SK-N-SH (cell line): ENCODE measurements around the gene PRKCD.

ENCODE experiments used
- CTCF ChIP-seq: fragments of 200-600 bp; sonication (generic); IDR thresholded peaks from 2 replicates; pipeline ENCODE4 v1.6.1; 2017; ENCODE audit warnings: antibody characterized with exemption, mild to moderate bottlenecking, moderate library complexity
- FOXJ3 ChIP-seq: sonication (generic); formaldehyde crosslinking; IDR thresholded peaks from 2 replicates; pipeline ENCODE4 v1.5.1; 2020; ENCODE audit warnings: mild to moderate bottlenecking, missing genetic modification reagents
- JUND ChIP-seq: IDR thresholded peaks from 2 replicates; pipeline ENCODE4 v1.4.0; 2012
- MAX ChIP-seq: IDR thresholded peaks from 2 replicates; pipeline ENCODE4 v1.4.0; 2012; ENCODE audit warnings: low read depth
- MEF2A ChIP-seq: IDR thresholded peaks from 2 replicates; pipeline ENCODE4 v1.4.0; 2012; ENCODE audit warnings: low read depth, borderline replicate concordance
- MXI1 ChIP-seq: IDR thresholded peaks from 2 replicates; pipeline ENCODE4 v1.6.1; 2012; ENCODE audit warnings: mild to moderate bottlenecking, low read depth, low read length, improper control_type of control experiment
- POLR2AphosphoS5 ChIP-seq: IDR thresholded peaks from 2 replicates; pipeline ENCODE4 v1.6.1; 2012; ENCODE audit warnings: low read depth, low read length
- REST ChIP-seq: IDR thresholded peaks from 2 replicates; pipeline ENCODE4 v1.6.1; 2012; ENCODE audit warnings: mild to moderate bottlenecking, low read depth, low read length, moderate library complexity
- ZBTB33 ChIP-seq: IDR thresholded peaks from 2 replicates; pipeline ENCODE4 v1.4.0; 2012; ENCODE audit warnings: low read depth, borderline replicate concordance

DNA sequence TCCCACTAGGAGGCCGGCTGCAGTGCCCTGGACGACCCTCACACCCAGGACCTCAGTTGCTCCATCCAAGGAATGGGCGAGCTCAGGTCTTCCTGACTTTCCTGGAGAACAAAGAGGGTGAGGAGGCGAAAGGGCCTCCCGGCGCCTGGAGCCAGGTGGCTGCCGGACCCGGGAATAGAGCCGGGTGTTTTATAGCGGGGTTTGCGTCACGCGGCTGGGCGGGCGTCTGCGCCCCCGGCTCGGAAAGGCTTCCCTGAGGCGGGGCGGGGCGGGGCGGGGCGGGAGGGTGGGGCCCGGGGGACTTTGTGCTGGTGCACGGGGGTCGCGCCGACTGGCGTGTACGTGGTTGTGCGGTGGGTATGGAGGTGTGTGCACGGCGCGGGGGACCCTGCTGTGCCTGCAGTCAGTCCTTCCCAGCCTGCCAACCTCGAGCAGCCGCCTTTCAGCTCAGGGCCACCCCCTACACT is 4.6 kb upstream of the PRKCD start:
- TF ChIP-seq CTCF (no peak), MAX (no peak), MEF2A (no peak), FOXJ3 (CRISPR knock-in tag) (no peak), ZBTB33 (no peak), MXI1 (no peak), POLR2AphosphoS5 (no peak), JUND (no peak), REST (no peak)
